ENCODE data around the gene TLX2. TPM values are rescaled to one million over a fixed set of nuclear protein-coding genes. Genes with fewer than 3 reads are reported as not detected.

The TLX2 gene
- total and polyA plus RNA-seq, 2 of the 13 experiments (the other 11 are each of a cell fraction or from before 2014, with no cell fraction given): 0.05 to 0.20 TPM

- TF ChIP-seq ZBTB39 (CRISPR knock-in tag; IDR thresholded peaks at IDR 0.05) (no peak), IRF1 (CRISPR knock-in tag; IDR thresholded peaks at IDR 0.05; ENCODE audit: low read depth) (peak; percentile 35; the same call in 1 of the 2 replicates), MIXL1 (CRISPR knock-in tag; IDR thresholded peaks at IDR 0.05) (no peak; the same call in none of the 2 replicates), HOXA7 (CRISPR knock-in tag; IDR thresholded peaks at IDR 0.05) (no peak), ZBTB44 (CRISPR knock-in tag; IDR thresholded peaks at IDR 0.05) (no peak), U2AF1 (optimal IDR thresholded peaks at IDR 0.05; ENCODE audit: low read depth, low read length) (peak; percentile 62), SALL1 (CRISPR knock-in tag; IDR thresholded peaks at IDR 0.05) (peak; percentile 85), ZNF784 (CRISPR knock-in tag; IDR thresholded peaks at IDR 0.05; ENCODE audit: borderline replicate concordance) (peak; percentile 32; the same call in 1 of the 2 replicates), SRSF9 (IDR thresholded peaks at IDR 0.05; ENCODE audit: borderline replicate concordance, insufficient read depth, low read depth, low read length, poor library complexity, severe bottlenecking) (no peak), MAF1 (CRISPR knock-in tag; IDR thresholded peaks at IDR 0.05; ENCODE audit: borderline replicate concordance) (peak; percentile 51), ZSCAN29 (CRISPR knock-in tag; conservative IDR thresholded peaks at IDR 0.05) (peak; percentile 79; the same call in 1 of the 2 replicates), HCFC1 (IDR thresholded peaks at IDR 0.05; ENCODE audit: low read depth, low read length) (peak; percentile 96), TOE1 (CRISPR knock-in tag; IDR thresholded peaks at IDR 0.05) (no peak), SOX6 (IDR thresholded peaks at IDR 0.05) (no peak), SOX6 (CRISPR knock-in tag; IDR thresholded peaks at IDR 0.05) (peak; percentile 82), ZNF607 (CRISPR knock-in tag; IDR thresholded peaks at IDR 0.05; ENCODE audit: borderline replicate concordance) (peak; percentile 83; the same call in 1 of the 2 replicates), TEAD3 (CRISPR knock-in tag; optimal IDR thresholded peaks at IDR 0.05; ENCODE audit: borderline replicate concordance) (peak; percentile 90), ZNF883 (CRISPR knock-in tag; IDR thresholded peaks at IDR 0.05; ENCODE audit: not compliant biosample characterization) (no peak), ZMYM4 (CRISPR knock-in tag; IDR thresholded peaks at IDR 0.05) (peak; percentile 34; the same call in 1 of the 2 replicates), CREM (IDR thresholded peaks at IDR 0.05) (peak; percentile 98), CREM (CRISPR knock-in tag; IDR thresholded peaks at IDR 0.05) (no peak), GPBP1L1 (CRISPR knock-in tag; IDR thresholded peaks at IDR 0.05) (no peak), FOXP1 (IDR thresholded peaks at IDR 0.05) (no peak), FOXP1 (CRISPR knock-in tag; IDR thresholded peaks at IDR 0.05) (no peak), HOXA3 (CRISPR knock-in tag; IDR thresholded peaks at IDR 0.05) (peak; percentile 96)
Observed at GRCh38 chr2:74529357-74530238, 15.3 kb downstream of the TLX2 start, which contains the start of the genes AUP1 and HTRA2 (continued).

All from HepG2 (cell line).